ENCODE results near the gene MRPL43.

DNA sequence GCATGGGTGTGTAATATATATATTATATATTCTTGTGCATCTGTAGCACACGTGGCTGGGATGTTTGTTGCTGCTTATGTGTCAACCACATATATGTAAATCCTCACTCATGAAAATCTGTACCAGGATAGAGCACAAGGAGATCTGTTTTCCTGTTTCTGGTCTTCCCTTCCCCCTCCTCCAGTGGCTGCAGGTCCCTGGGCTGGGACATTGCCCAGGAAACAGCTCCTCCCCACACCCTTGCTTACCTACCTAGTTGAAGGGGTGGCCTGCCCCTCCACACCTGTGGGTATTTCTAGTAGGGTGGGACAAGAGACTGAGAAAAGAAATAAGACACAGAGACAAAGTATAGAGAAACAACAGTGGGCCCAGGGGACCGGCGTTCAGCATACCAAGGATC is 46.0 kb upstream of the MRPL43 start:
- TF ChIP-seq, protein P1, sequence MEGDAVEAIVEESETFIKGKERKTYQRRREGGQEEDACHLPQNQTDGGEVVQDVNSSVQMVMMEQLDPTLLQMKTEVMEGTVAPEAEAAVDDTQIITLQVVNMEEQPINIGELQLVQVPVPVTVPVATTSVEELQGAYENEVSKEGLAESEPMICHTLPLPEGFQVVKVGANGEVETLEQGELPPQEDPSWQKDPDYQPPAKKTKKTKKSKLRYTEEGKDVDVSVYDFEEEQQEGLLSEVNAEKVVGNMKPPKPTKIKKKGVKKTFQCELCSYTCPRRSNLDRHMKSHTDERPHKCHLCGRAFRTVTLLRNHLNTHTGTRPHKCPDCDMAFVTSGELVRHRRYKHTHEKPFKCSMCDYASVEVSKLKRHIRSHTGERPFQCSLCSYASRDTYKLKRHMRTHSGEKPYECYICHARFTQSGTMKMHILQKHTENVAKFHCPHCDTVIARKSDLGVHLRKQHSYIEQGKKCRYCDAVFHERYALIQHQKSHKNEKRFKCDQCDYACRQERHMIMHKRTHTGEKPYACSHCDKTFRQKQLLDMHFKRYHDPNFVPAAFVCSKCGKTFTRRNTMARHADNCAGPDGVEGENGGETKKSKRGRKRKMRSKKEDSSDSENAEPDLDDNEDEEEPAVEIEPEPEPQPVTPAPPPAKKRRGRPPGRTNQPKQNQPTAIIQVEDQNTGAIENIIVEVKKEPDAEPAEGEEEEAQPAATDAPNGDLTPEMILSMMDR (IDR thresholded peaks at IDR 0.05): no peak
- no peak for TF ChIP-seq POLR2A (IDR thresholded peaks at IDR 0.05)

Measured in adrenal gland (tissue), 5 donors.